ENCODE results near the gene SMIM32.

The SMIM32 gene

GRCh38 chr5:136206361-136206760, 13.4 kb upstream of the SMIM32 start:
- DNase-seq, result no peak

- DNase-seq, result no peak
Measured at GRCh38 chr5:136205941-136206340, 13.0 kb upstream of the SMIM32 start.

DNA sequence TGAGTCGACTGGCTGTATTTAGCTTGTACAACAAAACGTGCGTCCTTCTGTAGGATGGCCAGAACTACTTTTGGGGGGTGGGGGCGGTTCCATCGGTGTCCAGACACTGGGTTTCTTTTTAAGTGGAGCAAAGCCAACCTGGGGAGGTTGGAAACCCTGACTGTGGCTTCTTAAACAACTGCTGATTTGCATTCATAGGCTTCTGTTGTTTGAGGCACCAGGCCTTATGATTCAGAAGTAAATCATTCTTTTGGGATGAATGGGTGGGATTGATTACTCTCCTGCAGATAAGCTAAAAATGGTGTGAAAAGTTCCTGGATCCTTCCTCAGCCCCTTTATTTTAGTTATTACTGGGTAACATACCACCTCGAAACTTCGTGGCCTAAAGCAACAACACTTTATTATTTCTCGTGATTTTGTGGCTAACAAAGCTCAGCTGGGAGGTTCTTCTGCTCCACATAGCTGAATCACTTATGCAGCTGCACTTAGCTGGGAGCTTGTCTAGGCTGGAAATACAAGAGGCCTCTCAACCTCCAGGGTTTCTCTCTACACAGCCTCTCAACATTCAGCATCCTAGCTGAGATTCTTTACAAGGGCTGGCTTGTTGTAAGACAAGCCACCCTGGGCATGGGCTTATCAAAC, 12.2 kb upstream of the SMIM32 start:
- no peak for DNase-seq

DNA sequence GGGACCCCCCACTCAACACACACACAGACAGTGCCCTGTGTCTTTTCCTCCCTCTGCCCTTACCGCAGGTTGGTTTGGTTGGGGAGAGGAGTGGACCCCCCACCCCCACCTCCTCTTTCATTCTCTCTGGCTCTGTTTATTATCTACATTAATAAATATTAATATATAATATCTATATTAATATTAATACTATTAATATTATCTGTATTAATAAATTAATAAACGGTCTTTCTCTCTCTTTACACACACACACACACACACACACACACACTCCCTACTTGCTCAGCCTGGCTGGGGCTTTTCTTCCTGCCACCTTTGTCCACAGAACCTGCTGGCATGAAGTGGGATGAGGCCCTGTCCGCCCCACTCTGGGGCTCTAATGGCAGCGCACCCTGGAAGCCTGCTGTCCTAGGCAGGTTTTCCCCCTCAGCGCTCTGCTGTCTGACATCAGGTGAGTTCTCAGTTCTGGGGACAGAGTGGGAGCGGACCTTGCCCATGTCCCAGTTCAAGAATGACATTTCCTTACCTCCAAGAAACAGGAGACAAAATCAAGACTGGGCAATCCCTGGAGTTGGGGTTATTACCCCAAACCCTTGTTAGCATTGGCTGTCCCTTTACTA, 10.5 kb upstream of the SMIM32 start:
- DNase-seq, result no peak

DNA sequence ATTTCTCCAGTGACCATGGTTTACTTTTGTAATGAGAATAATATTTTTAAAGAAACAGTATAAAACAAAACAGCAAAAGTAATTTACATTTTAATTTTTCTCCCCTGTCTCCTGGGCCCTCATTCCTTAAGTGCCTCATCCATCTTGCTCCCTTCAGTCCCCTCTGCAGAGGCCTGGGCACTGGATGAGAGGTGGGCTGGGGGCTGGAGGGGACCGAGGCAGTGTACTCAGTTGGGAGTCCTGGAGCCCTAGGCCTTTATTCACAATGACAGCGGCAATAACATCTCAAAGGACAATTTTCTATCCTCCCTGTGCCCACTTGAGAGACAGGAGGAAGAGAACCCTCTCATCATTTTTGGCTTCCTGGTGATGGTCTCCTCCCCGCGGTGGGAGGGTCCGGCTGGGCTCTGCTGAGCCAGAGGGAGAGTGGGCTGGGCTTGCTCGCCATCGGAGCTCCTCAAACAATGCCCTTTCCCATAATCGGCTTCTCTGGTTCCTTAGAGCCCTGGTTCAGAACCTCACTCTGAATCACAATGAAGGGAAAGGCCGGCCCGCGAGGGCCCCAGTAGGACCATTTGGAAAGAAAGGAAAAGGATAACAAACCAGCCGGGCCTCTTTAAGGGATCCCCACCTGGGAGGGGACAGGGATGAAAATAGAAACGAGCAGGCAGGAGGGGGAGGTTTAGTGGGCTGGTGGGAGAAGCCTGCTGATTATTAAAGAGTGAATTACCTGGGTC, 9.7 kb upstream of the SMIM32 start:
- no peak for DNase-seq

DNA sequence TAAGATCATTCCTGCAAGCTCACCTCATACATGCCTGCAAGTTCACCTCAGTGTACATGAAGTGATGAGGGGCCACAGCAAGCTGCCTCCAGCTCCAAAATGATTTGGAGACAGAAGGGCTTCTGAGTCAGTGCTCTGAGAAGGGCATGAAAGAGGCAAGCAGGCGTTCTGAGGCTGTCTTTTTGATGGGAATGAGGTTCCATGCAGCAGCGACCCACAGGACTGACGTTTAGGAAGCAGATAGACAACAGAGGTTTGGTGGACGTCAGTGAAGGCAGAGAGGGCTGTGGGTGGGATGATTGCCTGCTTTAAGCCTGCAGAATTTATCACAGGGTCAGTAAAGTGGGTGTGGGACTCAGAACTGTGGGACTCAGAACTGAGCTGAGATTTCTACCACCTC, 8.9 kb upstream of the SMIM32 start:
- DNase-seq, result no peak

DNA sequence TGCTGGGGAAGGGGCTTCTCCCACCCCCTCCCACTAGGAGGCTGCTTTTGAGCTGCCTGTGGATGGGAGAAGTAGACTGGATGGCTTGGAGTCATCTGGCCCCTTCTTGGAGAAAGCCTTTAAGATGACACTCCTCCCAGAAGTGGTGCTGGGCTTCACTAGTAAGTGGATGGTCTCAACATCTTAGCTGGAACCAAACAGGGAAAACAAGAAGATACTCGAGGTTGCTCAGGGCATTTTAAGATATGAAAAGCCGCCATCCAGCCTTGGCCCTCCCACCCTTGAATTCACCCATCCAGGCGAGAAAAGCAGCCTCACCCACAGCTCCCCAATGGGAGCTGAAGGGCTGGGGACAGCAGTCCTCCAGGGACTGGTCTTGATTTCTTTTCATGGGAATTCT, 7.8 kb upstream of the SMIM32 start:
- no peak for DNase-seq

DNA sequence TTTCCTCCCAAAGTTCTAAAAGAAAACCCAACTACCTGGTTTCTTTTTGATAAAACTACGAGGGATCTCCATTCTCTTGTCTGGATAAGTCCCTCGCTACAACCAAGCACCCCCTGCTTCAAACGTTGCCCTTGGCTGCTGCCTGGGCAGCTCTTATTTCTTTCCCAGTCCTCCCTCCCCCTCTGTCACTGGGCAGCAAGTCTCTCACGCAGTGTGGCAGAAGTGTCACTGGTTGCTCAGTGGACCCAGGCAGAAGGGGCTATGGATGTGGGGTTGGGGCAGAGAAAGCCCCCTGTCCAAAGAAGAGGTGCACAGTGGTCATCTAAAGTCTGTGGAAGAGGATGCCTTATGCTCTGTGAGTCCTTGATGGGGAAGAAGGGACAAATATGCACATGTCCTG, 7.2 kb upstream of the SMIM32 start:
- no peak for DNase-seq

- DNase-seq, result no peak
Measured at GRCh38 chr5:136199408-136199807, 6.4 kb upstream of the SMIM32 start.

DNA sequence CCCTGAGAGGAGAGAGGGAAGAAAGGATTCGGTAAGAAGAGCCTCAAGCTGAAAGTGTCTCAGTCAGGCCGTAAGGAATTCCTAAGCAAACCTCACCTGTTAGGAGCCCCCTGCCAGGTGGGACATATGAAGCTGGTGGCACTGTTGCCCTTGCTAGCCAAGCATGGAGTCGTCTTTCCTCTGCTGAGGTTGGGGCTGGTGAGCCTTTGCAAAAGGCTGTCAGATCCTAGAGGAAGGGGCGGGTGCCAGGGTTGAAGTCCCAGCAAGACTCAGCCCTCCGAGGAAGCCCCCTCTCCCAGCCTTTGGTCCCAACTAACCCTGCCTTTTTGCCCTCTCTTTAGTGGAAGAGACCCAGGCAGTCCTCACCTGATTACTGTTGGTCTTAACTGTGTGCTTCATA, 5.5 kb upstream of the SMIM32 start:
- no peak for DNase-seq

GRCh38 chr5:136197462-136198142, 4.6 kb upstream of the SMIM32 start:
- DNase-seq, result no peak

- no peak for DNase-seq
Measured at GRCh38 chr5:136195971-136196820, 3.2 kb upstream of the SMIM32 start.

DNA sequence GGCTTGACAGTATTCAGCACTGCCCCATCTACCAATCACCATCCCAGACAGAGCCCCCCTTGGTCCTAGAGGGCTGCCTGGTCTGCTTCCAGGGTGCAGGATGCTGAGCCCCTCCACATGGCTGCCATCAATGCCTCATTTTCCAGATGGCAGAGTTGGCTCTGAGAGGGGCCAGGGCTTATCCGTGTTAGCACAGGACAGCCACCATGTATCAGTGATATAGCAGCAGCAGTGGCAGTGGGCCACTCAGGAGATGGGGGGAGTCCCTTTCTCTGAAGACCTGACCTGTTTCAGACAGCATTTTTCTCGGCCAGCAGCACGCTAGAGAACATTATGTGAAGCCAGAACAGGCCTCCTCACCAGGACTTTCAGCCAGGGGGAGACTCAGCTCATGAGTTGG, 1.6 kb upstream of the SMIM32 start:
- no peak for DNase-seq

- DNase-seq, result no peak
Measured at GRCh38 chr5:136193322-136193935, 467 bp upstream of the SMIM32 start.

DNA sequence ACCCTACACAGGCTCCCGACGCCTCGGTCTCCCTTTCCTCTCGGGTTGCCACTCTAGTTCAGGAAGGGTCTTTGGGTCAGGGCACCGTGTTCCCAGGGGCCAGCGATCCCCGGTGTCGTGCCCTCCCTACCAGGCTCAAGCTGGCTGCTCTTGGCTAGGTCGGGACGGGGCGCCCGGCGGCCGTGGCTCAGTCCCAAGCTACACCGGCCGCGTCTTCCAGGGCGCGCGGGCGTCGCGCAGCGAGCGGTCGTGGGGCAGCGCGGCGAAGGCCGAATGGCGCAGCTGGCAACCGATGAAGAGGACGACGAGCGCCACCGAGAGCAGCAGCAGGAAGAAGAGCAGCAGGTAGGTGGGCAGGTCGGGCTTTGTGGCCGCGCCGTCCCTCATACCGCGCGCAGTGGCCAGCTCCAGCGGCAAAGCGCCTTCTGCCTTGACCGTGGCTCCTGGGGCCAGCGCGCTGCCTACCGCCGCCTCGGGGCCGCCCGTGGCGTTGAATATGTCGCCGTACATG, 892 bp downstream of the SMIM32 start:
- DNase-seq, result peak; percentile 6

- no peak for DNase-seq
Measured at GRCh38 chr5:136191304-136192014, 1.5 kb downstream of the SMIM32 start.

DNA sequence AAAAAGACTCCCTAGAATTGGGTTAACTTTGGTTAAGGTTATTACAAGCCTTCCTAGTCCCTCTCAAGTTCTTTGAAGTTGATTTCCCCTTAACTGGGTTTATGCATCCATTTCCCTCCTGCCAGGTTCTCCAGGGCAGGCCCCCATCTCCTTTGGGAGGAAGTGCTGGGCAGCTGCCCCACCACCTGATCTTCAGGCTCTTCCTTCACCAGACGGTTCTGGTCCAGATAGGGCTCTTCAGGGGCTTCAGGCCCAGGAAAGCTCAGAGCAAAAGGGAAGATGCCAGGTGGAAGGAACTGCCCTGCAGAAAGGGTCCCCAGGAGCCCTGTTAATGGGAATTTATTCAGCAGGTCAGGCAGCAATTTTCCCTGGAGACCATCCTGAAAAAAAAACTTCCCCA, 2.1 kb downstream of the SMIM32 start:
- no peak for DNase-seq

- no peak for DNase-seq
Measured at GRCh38 chr5:136190091-136190720, 2.8 kb downstream of the SMIM32 start.

- no peak for DNase-seq
Measured at GRCh38 chr5:136188859-136189258, 4.1 kb downstream of the SMIM32 start.

- no peak for DNase-seq
Measured at GRCh38 chr5:136186796-136187195, 6.2 kb downstream of the SMIM32 start.

Measured in kidney glomerular epithelial cell (primary cell).